Ramos (cell line): ENCODE data around the gene LMF1.

Experiments
- in situ Hi-C: fragments of 300-500 bp; cut with MboI; formaldehyde crosslinking; loops from one replicate; pipeline ENCODE4 v1.14.3; 2022; ENCODE audit warnings: low sequenced_read_pairs; ENCODE audit not compliant: unreplicated experiment

LMF1 gene

DNA sequence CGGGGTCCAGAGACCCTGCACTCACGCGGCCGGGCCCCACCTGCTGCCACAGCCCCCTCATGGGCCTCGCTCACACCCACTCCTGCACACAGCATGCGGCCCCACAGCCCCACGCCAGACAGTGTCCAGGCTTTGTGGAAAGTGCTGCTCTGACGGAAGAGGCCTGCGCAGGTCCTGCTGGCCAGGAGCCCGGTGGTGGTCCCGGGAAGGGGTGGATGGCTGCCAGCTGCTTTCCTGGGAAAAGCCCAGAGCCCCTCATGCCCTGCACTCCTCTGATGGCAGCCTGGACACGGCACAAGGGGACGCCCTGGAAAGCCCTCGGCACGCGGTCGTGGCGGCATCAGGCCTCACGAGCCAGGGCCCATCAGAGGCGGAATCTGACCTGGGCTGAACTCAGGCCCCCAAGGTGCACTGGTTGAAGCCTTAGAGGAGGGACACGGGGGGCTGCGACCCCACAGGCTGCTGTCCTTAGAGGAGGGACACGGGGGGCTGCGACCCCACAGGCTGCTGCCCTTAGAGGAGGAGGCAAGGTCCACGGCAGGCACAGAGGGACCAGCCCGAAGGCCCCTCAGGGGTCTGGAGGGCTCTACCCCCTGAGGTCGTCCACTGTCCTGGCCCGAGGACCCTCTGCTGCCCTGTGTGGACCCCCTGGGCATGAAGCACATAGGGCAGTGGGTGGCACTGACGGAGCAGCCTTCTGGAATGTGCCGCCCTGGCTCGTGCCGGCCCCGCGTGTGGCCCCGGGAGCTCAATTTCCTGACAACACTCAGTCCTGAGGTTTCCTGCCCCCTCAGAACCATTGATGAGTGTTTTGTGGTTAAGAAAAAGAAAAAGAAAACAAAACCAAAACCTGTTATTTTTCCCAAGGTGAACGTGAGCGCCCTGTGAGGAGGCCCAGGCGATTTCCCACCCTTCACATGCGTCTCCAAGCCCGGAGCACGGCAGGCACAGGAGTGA is 32.9 kb upstream of the LMF1 start:
- in situ Hi-C loops, result no loop called here

DNA sequence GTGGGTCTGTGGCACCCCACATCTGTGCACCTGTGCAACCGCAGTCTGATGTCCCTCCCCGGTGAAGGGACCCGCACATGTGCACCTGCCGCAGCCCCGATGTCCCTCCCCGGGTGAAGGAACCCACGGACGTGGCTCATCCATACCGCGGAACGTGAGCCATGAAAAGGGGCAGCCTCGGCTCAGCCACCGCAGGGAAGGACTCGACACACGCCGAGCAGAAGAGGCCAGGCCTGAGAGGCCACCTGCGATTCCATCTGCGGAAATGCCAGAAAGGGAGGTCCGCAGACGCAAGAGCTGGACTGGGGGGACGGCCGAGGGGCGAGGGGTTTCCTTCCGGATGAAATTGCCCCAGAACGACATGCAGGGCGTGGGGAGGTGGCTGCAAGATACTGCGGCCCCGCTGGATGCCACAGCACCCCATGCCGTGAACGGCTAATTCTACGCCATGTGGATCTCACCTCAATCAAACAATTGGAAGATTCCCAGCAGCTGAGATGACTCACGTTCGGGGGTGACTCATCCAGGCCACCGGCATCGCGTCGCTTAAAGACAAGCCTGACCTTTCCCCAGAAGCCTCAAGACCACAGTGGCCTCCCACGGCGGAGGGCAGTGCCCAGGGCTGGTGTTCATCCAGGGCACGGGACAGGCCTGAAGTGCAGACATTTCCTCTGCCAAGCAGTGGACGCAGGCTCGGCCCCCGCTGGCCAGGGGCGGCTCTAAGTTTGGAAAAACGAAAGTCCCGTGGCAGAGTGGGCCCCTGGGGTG is 31.8 kb upstream of the LMF1 start:
- in situ Hi-C loops, result no loop called here

GRCh38 chr16:1001096-1001495 is 30.3 kb upstream of the LMF1 start:
- in situ Hi-C loops, result no loop called here

DNA sequence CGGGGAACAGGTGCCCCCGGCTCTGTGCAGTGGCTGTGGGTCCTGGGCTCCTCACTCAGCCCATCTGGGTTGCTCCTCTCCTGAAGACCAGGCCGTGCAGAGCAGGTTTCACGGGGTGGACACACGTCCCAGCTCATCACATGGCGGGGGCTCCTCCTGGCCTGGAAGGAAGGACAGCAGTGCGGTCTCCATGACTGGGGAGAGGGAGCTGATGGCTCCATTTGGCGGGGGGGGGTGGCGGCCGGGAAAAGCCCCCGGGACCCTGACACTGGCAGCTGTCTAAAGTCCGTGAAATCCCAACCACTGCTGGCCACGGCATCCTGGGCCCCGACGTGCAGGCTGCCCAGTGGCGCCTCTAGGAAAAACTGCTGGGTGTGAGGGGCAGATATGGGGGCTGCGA is 29.8 kb upstream of the LMF1 start:
- in situ Hi-C loops, result no loop called here

DNA sequence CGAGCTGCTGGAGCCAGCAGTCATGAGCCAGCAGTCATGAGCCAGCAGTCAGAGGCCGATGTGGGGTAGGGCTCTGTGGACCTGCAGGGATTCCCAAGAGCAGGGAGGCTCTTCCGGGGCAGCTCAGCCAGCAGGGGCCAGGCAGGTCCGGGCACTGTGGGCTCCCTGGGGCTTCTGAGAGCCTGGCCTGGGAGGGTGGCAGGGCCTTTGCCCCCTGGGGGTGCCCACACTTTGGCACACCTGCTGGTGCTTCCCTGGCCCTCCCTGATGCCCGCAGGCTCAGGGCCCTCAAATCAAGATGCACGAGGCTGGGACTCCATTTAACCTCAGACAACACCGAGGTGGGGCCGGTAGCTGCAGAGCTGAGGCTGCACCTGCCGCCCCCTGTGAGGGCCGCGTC is 28.9 kb upstream of the LMF1 start:
- in situ Hi-C loops, result no loop called here

GRCh38 chr16:998615-999014 is 27.8 kb upstream of the LMF1 start:
- in situ Hi-C loops, result no loop called here

- in situ Hi-C loops, result no loop called here
These were observed 27.4 kb upstream of the LMF1 start for GRCh38 chr16:998211-998610.

GRCh38 chr16:997440-998051 is 26.8 kb upstream of the LMF1 start:
- in situ Hi-C loops, result no loop called here

DNA sequence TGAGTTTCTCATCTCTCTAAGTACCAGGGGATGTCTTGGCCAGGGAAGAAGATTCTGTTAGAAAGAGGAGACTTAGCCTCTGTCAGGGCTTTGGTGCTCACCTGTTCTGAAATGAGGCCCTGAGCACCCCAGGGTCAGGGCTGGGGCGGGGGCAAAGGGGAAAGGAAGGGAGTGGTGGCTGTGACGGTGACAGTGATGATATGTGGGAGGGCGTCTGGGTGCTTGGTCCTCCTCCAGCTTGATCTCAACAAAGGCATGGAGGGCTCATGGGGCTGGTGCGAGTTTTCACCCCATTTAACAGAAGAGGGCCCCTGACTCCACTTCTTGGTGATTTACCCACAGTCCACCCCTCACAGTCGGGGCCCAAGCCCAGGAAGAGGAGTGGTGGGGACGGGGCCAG is 25.9 kb upstream of the LMF1 start:
- in situ Hi-C loops, result no loop called here

- in situ Hi-C loops, result no loop called here
These were observed 25.0 kb upstream of the LMF1 start for GRCh38 chr16:995783-996182.

- in situ Hi-C loops, result no loop called here
These were observed 24.3 kb upstream of the LMF1 start for GRCh38 chr16:995087-995486.

GRCh38 chr16:993731-994130 is 22.9 kb upstream of the LMF1 start:
- in situ Hi-C loops, result no loop called here

- in situ Hi-C loops, result no loop called here
These were observed 21.0 kb upstream of the LMF1 start for GRCh38 chr16:991773-992172.

- in situ Hi-C loops, result no loop called here
These were observed 20.6 kb upstream of the LMF1 start for GRCh38 chr16:991345-991744.

- in situ Hi-C loops, result no loop called here
These were observed 19.9 kb upstream of the LMF1 start for GRCh38 chr16:990516-991291.

GRCh38 chr16:989354-989814 is 18.6 kb upstream of the LMF1 start:
- in situ Hi-C loops, result no loop called here

GRCh38 chr16:988471-989353 is 17.9 kb upstream of the LMF1 start:
- in situ Hi-C loops, result no loop called here

DNA sequence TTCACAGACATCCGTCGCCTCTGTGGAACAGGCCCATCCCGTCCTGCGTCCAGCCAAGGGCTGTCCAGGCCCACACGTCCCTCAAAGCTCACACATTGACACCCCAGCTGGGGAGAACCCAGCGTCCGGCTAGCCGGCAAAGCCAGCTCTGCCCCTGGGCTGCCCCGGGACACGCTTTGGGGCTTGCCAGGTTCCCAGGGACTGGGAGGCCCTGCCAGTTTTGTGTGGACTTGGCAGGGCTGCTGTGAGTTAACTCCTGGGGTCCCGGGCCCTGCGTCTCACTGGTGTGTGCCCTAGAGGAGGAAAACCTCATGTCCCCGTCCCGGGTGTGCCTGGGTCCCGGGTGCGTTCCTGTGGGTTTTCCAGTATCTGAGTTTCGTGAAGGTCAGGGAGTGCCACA is 17.1 kb upstream of the LMF1 start:
- in situ Hi-C loops, result no loop called here

- in situ Hi-C loops, result no loop called here
These were observed 16.3 kb upstream of the LMF1 start for GRCh38 chr16:986925-987582.
